Gastrocnemius medialis (tissue), 4 donors: ENCODE results near the gene PTTG1IP.

Experiments used
- POLR2A ChIP-seq, 2 donors: fragments of 450-650 bp; IDR thresholded peaks; one replicate each; pipeline ENCODE4 v1.6.1; 2017; ENCODE audit warnings: antibody characterized with exemption in 2 of 2, mild to moderate bottlenecking in 2 of 2, moderate library complexity in 2 of 2
- TF ChIP-seq, protein P1 (sequence below), 5 experiments: fragments of 450-650 bp in 3 of 5; fragments of 200-600 bp in 2 of 5; sonication (generic) in 2 of 5; IDR thresholded peaks in 4 of 5; conservative IDR thresholded peaks in 1 of 5; 1 replicate in 4 of 5; 2 replicates in 1 of 5; pipeline ENCODE4 v1.5.1; 2016 to 2019; ENCODE audit warnings: antibody characterized with exemption in 5 of 5, mild to moderate bottlenecking in 3 of 5, moderate library complexity in 3 of 5

DNA sequence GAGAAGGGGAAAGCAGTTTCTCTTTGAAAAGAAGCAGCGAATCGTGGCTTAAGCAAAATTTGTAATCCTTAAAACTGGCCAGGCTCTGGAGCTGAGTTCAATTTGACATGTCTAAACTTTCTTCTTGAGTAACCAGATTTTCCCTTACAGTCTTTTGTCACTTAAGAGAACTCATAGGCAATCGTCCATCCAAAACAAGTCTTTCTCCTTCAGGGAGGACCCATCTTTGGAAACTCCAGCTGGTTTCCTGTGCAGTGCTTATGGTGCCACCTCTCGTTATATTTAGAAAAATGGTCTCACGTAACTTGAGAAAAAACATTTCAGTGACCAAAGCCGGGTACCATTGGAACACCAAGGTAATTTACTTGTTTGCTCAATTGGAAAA is 1.8 kb upstream of the PTTG1IP start:
- TF ChIP-seq POLR2A (IDR thresholded peaks at IDR 0.05) = peak; percentile 47 to 60
- TF ChIP-seq, protein P1, sequence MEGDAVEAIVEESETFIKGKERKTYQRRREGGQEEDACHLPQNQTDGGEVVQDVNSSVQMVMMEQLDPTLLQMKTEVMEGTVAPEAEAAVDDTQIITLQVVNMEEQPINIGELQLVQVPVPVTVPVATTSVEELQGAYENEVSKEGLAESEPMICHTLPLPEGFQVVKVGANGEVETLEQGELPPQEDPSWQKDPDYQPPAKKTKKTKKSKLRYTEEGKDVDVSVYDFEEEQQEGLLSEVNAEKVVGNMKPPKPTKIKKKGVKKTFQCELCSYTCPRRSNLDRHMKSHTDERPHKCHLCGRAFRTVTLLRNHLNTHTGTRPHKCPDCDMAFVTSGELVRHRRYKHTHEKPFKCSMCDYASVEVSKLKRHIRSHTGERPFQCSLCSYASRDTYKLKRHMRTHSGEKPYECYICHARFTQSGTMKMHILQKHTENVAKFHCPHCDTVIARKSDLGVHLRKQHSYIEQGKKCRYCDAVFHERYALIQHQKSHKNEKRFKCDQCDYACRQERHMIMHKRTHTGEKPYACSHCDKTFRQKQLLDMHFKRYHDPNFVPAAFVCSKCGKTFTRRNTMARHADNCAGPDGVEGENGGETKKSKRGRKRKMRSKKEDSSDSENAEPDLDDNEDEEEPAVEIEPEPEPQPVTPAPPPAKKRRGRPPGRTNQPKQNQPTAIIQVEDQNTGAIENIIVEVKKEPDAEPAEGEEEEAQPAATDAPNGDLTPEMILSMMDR (IDR thresholded peaks at IDR 0.05 in 4 of 5, conservative IDR thresholded peaks at IDR 0.05 in 1 of 5) = peak in 1 of 5 experiments; percentile 4
